Measurements from ENCODE around the gene COL4A3.

Gene COL4A3

GRCh38 chr2:227150222-227150936 lies 14.0 kb upstream of the COL4A3 start:
- no peak for TF ChIP-seq CTCF (IDR thresholded peaks at IDR 0.05; ENCODE audit: insufficient read depth, low read length, poor library complexity, severe bottlenecking)
- no peak for DNase-seq (ENCODE audit: extremely low read depth, insufficient read length)
- H3K4me3 ChIP-seq (replicated peaks; ENCODE audit: low read depth, low read length) = no peak overlapping the region
- H3K27me3 ChIP-seq (replicated peaks; ENCODE audit: control insufficient read depth, insufficient read depth, low read length) = no peaks in the 10 kb centered on the region
- H3K36me3 ChIP-seq (ENCODE audit: control insufficient read depth, insufficient read depth, low read length) = no peaks in the 10 kb centered on the region

- H3K36me3 ChIP-seq (ENCODE audit: control insufficient read depth, insufficient read depth, low read length) = no peaks in the 10 kb centered on the region
- no peak for DNase-seq (ENCODE audit: extremely low read depth, insufficient read length)
- TF ChIP-seq CTCF (IDR thresholded peaks at IDR 0.05; ENCODE audit: insufficient read depth, low read length, poor library complexity, severe bottlenecking) = no peak
- no peaks in the 10 kb centered on the region for H3K27me3 ChIP-seq (replicated peaks; ENCODE audit: control insufficient read depth, insufficient read depth, low read length)
- no peak overlapping the region for H3K4me3 ChIP-seq (replicated peaks; ENCODE audit: low read depth, low read length)
Observed at GRCh38 chr2:227152093-227152766, 12.2 kb upstream of the COL4A3 start.

- no peak for TF ChIP-seq CTCF (IDR thresholded peaks at IDR 0.05; ENCODE audit: insufficient read depth, low read length, poor library complexity, severe bottlenecking)
- no peaks in the 10 kb centered on the region for H3K36me3 ChIP-seq (ENCODE audit: control insufficient read depth, insufficient read depth, low read length)
- H3K27me3 ChIP-seq (replicated peaks; ENCODE audit: control insufficient read depth, insufficient read depth, low read length) = no peaks in the 10 kb centered on the region
- no peak overlapping the region for H3K4me3 ChIP-seq (replicated peaks; ENCODE audit: low read depth, low read length)
- DNase-seq (ENCODE audit: extremely low read depth, insufficient read length) = no peak
Observed at GRCh38 chr2:227153307-227153706, 11.1 kb upstream of the COL4A3 start.

- no peaks in the 10 kb centered on the region for H3K36me3 ChIP-seq (ENCODE audit: control insufficient read depth, insufficient read depth, low read length)
- no peaks in the 10 kb centered on the region for H3K27me3 ChIP-seq (replicated peaks; ENCODE audit: control insufficient read depth, insufficient read depth, low read length)
- no peak overlapping the region for H3K4me3 ChIP-seq (replicated peaks; ENCODE audit: low read depth, low read length)
- no peak for TF ChIP-seq CTCF (IDR thresholded peaks at IDR 0.05; ENCODE audit: insufficient read depth, low read length, poor library complexity, severe bottlenecking)
- no peak for DNase-seq (ENCODE audit: extremely low read depth, insufficient read length)
Observed at GRCh38 chr2:227153758-227154486, 10.5 kb upstream of the COL4A3 start.

GRCh38 chr2:227154986-227155774 lies 9.2 kb upstream of the COL4A3 start:
- TF ChIP-seq CTCF (IDR thresholded peaks at IDR 0.05; ENCODE audit: insufficient read depth, low read length, poor library complexity, severe bottlenecking) = no peak
- H3K4me3 ChIP-seq (replicated peaks; ENCODE audit: low read depth, low read length) = no peak overlapping the region
- H3K36me3 ChIP-seq (ENCODE audit: control insufficient read depth, insufficient read depth, low read length) = no peaks in the 10 kb centered on the region
- DNase-seq (ENCODE audit: extremely low read depth, insufficient read length) = no peak
- H3K27me3 ChIP-seq (replicated peaks; ENCODE audit: control insufficient read depth, insufficient read depth, low read length) = no peaks in the 10 kb centered on the region
